NCI-H2107 treated with DMSO at 0.1 percent for 48 hours (cell line): ENCODE measurements around the gene CEP162.
"Not testable (repeated sequence)": the region's sequence is repeated elsewhere in the genome, so short reads cannot be mapped to it uniquely, and the experiment has no call there.

ENCODE experiments used
- DNase-seq: peaks from one replicate; lab custom pipeline; 2025; ENCODE audit not compliant: unreplicated experiment; lab: John Stamatoyannopoulos, UW

Gene CEP162

DNA sequence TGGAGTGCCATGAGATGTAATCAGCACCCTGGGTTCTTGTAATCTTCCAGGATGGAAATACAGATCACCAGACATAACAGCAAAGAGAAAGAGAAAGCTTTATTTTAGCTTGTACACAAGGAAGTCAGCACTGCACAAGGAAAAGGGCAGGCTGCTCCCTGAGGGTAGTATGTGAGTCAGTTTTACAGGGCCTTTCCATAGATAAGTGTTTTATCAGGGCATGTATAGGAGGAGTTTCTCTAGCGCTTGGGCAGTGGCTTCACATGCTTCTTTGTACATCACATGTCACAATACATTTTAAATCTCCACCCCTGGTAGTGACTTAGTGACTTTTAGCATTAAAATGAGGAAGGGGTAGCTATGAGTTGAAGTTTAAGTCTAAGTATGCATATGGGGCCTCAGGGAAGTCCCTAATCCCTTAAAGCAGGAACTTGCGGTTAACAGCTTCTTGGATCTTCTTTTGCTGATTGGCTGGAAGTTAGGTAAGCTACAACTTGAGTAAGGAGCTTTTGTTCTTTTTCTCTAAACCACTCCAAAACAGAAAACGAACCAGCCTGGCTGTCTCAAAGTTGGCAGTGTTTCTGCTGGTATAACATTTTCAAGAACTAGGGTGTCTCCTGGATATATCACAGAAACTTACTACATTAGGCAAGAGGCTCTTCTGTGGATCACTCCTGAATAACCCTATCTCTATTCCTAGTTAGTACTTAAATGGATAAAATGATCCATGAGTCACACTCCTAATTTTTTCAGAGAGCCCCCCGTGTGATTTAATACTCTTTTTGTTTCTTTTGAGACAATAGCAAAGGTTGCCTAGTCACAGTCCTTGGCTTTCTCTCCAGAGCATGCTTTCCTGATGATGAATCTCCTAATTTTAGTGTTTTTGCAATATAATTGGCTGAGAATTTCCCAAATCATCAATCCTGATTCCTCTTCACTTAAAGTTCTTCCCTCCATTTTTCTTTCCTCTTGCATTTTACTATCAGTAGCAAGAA is 133.7 kb downstream of the CEP162 start:
- DNase-seq = no peak

DNA sequence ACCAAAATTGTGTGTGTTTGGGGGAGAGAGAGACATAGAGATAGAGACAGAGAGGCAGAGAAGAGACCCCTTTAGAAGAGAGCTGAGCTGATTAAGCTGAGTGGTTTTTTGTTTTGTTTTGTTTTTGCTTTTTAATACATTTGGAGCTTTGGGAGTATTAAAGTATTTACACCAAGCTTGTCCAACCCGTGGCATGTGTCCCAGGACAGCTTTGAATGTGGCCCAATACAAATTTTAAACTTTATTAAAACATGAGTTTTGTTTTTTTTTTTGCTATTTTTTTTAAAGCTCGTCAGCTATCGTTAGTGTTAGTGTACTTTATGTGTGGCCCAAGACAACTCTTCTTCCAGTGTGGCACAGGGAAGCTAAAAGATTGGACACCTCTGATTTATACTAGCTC is 137.9 kb downstream of the CEP162 start:
- DNase-seq = no peak

DNA sequence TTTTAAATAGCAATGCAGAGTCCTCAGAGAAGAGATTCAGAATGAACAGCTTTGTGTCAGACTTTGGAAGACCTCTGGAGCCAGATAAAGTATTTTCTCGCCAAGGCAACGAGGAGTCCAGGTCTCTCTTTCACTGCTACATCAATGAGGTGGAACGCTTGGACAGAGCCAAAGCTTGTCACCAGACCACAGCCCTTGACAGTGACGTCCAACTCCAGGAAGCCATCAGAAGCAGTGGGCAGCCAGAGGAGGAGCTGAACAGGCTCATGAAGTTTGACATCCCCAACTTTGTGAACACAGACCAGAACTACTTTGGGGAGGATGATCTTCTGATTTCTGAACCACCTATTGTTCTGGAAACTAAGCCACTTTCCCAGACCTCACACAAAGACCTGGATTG is 138.4 kb downstream of the CEP162 start:
- no peak for DNase-seq

DNA sequence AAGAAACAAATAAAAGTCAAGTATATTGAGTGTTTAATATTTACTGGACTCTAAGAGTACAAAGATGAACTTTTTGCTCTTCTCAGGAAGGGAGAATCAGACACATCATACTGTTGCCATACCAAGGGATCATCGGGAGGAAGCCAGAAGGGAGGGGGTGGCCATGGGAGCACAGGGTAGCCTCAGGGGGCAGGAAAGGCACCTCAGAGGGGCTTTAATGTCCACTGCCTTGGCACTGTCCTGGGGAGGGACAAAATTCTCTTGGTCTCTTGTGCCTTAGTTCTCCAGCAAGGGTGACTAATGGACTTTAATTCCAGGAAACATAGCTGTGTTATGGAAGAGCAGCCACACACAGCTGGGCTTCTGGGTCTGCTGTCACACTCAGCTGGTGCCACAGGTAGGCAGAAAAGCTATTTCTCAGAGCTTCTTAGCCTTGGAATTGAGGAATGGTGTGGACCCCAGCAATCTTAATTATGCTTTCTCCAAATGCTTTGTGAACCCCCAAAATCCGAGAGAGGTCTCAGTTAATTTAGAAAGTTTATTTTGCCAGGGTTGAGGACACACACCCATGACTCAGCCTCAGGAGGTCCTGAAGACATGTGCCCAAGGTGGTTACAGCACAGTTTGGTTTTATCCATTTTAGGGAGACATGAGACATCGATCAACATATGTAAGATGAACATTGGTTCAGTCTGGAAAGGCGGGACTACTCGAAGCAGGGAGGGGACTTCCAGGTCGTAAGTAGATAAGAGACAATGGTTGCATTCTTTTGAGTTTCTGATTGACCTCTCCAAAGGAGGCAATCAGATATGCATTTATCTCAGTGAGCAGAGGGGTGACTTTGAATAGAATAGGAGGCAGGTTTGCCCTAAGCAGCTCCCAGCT is 140.7 kb downstream of the CEP162 start:
- DNase-seq = no peak

DNA sequence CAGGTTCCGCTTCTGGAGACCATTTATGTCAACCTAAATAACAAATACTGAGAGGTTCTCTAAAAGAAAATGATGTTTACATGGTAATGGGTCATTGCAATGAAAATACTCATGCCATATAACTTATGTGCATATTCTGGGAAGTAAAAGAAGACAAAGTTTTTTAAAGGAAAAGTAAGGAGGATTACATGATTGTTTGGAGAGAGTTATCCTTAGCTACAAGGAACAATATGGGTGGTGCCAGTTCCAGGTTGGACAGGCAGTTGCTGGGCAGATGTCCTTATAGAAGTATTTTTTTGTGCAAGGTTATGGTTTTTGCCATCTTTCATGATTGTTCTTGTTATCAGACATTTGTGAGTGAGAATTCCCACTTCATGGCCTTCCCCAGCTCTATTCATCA is 141.4 kb downstream of the CEP162 start:
- DNase-seq = no peak

DNA sequence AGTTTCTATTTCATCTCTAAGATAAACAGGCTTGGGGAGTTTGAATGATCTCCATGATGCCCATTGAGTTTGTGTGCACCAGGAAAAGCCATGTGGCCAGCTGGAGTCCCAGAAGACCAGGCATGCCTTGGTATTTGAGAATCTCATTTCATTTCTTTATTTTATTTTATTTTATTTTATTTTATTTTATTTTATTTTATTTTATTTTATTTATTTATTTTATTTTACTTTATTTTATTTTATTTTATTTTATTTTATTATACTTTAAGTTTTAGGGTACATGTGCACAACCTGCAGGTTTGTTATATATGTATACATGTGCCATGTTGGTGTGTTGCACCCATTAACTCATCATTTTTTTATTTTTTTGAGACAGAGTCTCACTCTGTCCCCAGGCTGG is 142.7 kb downstream of the CEP162 start:
- DNase-seq = not testable (repeated sequence)

DNA sequence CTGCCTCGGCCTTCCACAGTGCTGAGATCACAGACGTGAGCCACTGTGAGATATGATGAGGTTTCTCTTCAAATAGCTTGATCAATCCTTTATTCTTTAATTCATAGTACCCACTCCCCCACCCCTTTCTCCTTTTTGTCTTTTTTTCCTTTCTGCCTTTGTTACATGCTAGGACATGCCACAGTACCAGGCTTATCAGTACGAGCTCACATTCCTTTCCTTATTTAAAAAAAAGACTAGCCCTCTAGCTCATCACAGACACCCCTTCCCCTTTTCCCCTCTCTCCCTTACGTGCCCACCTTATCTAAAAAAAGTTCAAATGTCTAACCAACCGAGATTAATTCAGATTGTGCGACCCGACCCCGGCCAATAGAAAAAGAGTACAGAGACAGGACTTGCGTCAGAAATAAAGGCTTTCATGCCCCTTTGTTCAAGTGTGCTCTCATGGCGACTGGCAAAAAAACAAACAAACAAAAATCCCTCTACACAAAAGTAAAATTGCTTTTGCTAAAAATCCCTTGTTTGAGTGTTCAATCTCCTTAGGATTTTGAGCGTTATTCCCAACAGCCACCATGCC is 144.7 kb downstream of the CEP162 start:
- peak; percentile 43 for DNase-seq

DNA sequence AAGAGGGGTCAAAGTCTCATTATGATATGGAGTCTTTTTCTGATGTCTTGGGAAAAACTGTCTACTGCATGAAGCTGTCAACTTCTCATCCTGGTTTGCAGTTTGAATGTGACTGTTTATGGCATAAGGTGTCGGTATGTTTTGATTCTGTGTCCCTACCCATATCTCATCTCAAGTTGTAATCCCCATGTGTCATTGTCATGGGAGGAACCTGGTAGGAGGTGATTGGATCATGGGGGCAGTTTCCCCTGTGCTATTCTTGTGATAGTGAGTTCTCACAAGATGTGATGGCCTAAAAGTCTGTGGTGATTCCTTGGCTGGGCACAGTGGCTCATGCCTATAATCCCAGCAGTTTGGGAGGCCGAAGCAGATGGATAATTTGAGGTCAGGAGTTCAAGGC is 146.2 kb downstream of the CEP162 start:
- no peak for DNase-seq

DNA sequence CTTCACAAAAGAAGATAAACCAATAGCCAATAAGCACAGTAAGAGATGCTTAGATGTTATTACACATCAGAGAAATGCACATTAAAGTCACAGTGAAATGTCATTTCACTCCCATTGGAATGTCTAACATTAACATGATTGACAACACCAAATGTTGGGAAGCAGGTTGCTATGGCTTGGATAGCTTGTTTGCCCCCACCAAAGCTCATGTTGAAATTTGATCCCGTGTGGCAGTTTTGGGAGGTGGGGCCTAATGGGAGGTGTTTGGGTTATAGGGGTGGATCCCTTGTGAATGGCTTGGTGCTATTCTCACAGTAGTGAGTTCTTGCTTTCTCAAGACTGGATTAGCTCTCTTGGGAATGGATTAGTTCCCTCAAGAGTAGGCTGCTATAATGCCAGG is 149.1 kb downstream of the CEP162 start:
- no peak for DNase-seq

DNA sequence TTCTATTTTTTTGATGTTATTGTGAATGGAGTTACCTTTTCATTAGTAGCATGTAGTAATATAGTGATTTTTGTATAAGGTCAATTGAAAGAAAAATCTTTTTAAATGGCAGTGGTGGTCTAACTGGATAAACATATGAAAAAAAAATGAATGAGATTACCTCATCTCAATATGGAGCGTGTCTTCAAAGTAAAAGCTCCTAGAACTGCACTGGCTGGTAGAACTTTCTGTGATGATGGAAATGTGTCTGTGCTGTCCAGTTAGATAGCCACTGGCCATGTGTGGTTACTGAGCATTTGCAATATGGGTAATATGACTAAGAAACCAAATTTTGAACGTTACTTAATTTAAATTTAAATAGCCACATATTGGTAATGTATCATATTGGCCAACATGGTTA is 149.8 kb downstream of the CEP162 start:
- no peak for DNase-seq

DNA sequence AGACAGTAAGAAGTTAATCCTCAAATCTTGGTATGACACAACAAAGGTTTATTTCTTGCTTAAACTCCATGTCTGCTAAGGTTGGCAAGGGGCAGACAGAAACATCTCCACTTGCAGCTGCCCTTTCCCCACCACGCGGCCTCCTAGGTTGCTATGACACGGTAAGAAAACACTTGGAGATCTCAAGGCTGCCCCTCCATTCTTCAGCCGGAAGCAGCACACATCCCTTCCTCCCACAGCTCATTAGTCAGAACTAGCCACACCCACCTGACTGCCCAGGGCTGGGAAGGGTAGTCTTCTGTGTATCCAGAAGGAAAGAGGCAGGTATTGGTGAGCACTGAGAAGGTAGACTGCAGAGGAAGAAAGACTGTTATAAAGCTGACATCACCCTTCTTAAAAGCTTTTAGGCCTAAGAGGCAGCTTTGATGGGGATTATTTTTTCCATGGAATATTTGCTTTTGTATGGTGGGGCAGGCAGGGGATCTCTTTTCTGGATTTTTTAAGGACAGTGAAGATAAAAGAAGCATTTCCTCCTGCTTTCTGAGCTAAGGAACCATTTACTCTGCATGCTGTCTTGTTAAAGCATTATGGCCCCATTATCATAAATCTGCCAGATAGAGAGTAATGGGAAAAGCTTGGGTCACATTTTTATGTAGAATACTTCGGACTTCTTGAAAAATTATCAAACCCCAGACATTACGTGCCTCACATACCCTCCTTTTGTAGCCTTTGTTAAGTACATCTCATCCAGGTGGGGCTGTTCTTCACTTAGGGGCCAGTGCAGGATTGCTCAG is 152.3 kb downstream of the CEP162 start:
- DNase-seq = peak; percentile 51
